Right hindlimb (tissue), 1 donor: ENCODE results near the gene POLRMT.
"Not testable (repeated sequence)": the region's sequence is repeated elsewhere in the genome, so short reads cannot be mapped to it uniquely, and the experiment has no call there.

ENCODE experiments used
- DNase-seq: peaks from one replicate; pipeline ENCODE4 v3.0.0-alpha.2; 2018

Gene POLRMT

GRCh38 chr19:647566-648284 lies 14.4 kb upstream of the POLRMT start:
- no peak for DNase-seq

- no peak for DNase-seq
Observed at GRCh38 chr19:646779-647565, 13.6 kb upstream of the POLRMT start.

GRCh38 chr19:645912-646778 lies 12.8 kb upstream of the POLRMT start:
- DNase-seq = no peak

GRCh38 chr19:644789-645188 lies 11.5 kb upstream of the POLRMT start:
- no peak for DNase-seq

GRCh38 chr19:644363-644762 lies 11.0 kb upstream of the POLRMT start:
- DNase-seq = no peak

GRCh38 chr19:643736-644135 lies 10.4 kb upstream of the POLRMT start:
- DNase-seq = no peak

- no peak for DNase-seq
Observed at GRCh38 chr19:642767-643727, 9.7 kb upstream of the POLRMT start.

- DNase-seq = no peak
Observed at GRCh38 chr19:641702-642101, 8.4 kb upstream of the POLRMT start.

GRCh38 chr19:640606-641189 lies 7.4 kb upstream of the POLRMT start:
- DNase-seq = no peak

GRCh38 chr19:640161-640558 lies 6.8 kb upstream of the POLRMT start:
- no peak for DNase-seq

- DNase-seq = peak; percentile 93
Observed at GRCh38 chr19:639253-640160, 6.2 kb upstream of the POLRMT start, which contains the start of gene FGF22. Gene FGF22, plus strand, starts transcription at chr19:639879. Its CDS starts 47 bp downstream, at chr19:639926.

- no peak for DNase-seq
Observed at GRCh38 chr19:638906-639252, 5.5 kb upstream of the POLRMT start.

GRCh38 chr19:634975-635652 lies 1.8 kb upstream of the POLRMT start:
- DNase-seq = no peak

- no peak for DNase-seq
Observed at GRCh38 chr19:633786-634639, 676 bp upstream of the POLRMT start.

GRCh38 chr19:632579-633067 lies 714 bp downstream of the POLRMT start:
- DNase-seq = no peak

- no peak for DNase-seq
Observed at GRCh38 chr19:629961-630714, 3.2 kb downstream of the POLRMT start.

GRCh38 chr19:629515-629914 lies 3.8 kb downstream of the POLRMT start:
- DNase-seq = not testable (repeated sequence)

GRCh38 chr19:628168-628567 lies 5.2 kb downstream of the POLRMT start:
- DNase-seq = no peak
